Ovary (tissue), 3 donors: Measurements from ENCODE around the gene CYP27C1.

Experiments
- EP300 ChIP-seq: sonication (generic); formaldehyde crosslinking; IDR thresholded peaks from one replicate; pipeline ENCODE4 v1.6.1; 2017; ENCODE audit warnings: antibody characterized with exemption
- POLR2A ChIP-seq: fragments of 450-650 bp; IDR thresholded peaks from one replicate; pipeline ENCODE4 v1.6.1; 2017; ENCODE audit warnings: antibody characterized with exemption, mild to moderate bottlenecking, moderate library complexity
- TF ChIP-seq, protein P1 (sequence below), 3 donors: fragments of 450-650 bp in 2 of 3; fragments of 200-600 bp in 1 of 3; IDR thresholded peaks; one replicate each; pipeline versions ENCODE4 v1.5.1 to v1.8.0; 2016 to 2022; ENCODE audit warnings: antibody characterized with exemption in 3 of 3, mild to moderate bottlenecking in 1 of 3
- donor health status: DM: no; HTN: no; CAD: no.

- no peak for TF ChIP-seq EP300
- TF ChIP-seq, protein P1, sequence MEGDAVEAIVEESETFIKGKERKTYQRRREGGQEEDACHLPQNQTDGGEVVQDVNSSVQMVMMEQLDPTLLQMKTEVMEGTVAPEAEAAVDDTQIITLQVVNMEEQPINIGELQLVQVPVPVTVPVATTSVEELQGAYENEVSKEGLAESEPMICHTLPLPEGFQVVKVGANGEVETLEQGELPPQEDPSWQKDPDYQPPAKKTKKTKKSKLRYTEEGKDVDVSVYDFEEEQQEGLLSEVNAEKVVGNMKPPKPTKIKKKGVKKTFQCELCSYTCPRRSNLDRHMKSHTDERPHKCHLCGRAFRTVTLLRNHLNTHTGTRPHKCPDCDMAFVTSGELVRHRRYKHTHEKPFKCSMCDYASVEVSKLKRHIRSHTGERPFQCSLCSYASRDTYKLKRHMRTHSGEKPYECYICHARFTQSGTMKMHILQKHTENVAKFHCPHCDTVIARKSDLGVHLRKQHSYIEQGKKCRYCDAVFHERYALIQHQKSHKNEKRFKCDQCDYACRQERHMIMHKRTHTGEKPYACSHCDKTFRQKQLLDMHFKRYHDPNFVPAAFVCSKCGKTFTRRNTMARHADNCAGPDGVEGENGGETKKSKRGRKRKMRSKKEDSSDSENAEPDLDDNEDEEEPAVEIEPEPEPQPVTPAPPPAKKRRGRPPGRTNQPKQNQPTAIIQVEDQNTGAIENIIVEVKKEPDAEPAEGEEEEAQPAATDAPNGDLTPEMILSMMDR (IDR thresholded peaks at IDR 0.05), result no peak
- no peak for TF ChIP-seq POLR2A
These were observed 15.1 kb upstream of the CYP27C1 start for GRCh38 chr2:127235082-127235702.
